IMR-90 (cell line): ENCODE results near the gene DIPK1B. TPM values are rescaled to one million over a fixed set of nuclear protein-coding genes. Genes with fewer than 3 reads are reported as not detected.

Source experiments
- ATAC-seq: fragments of 200-7000 bp; cut with Tn5 transposase; 2 replicates; pipeline ENCODE4 v1.9.1; 2020; ENCODE audit warnings: low read depth, mild to moderate bottlenecking, moderate library complexity
- BruUV-seq: library from RNA; stranded (reverse); fragments of 400-500 nt; replicated peaks from 2 replicates; lab custom pipeline; 2021; lab: Mats Ljungman, UMichigan
- CTCF ChIA-PET: fragments of 300-600 bp; formaldehyde crosslinking; extraction: SDS; loops from one replicate; lab custom pipeline; 2021; ENCODE audit warnings: antibody characterized with exemption; lab: Yijun Ruan, JAX
- POLR2A ChIA-PET: fragments of 300-600 bp; sonication (Branson Sonifier 250); formaldehyde crosslinking; loops from one replicate; lab custom pipeline; 2022; ENCODE audit warnings: antibody characterized with exemption; ENCODE audit not compliant: unreplicated experiment; lab: Charles Lee
- DNase-seq: peaks from one replicate; pipeline ENCODE4 v3.0.0; 2013
- H2AFZ ChIP-seq: replicated peaks from 2 replicates; pipeline ENCODE3; 2013; ENCODE audit warnings: low read length, mild to moderate bottlenecking; ENCODE audit not compliant: poor library complexity
- H2AK5ac ChIP-seq: 2 replicates; pipeline ENCODE4 v1.6.1; 2013; ENCODE audit warnings: low read depth, low read length, inconsistent platforms
- H2AK9ac ChIP-seq: replicated peaks from 2 replicates; pipeline ENCODE3; 2013; ENCODE audit warnings: mild to moderate bottlenecking, low read depth, low read length, moderate library complexity; ENCODE audit not compliant: poor library complexity
- H2BK120ac ChIP-seq: 2 replicates; pipeline ENCODE4 v1.6.1; 2013; ENCODE audit warnings: low read depth, low read length, inconsistent platforms
- H2BK15ac ChIP-seq: 3 replicates; pipeline ENCODE4 v1.6.1; 2013; ENCODE audit warnings: low read depth, low read length, inconsistent platforms
- H2BK20ac ChIP-seq: 2 replicates; pipeline ENCODE4 v1.6.1; 2013; ENCODE audit warnings: low read depth, mild to moderate bottlenecking, inconsistent platforms, low read length, moderate library complexity
- H2BK5ac ChIP-seq: 2 replicates; pipeline ENCODE4 v1.6.1; 2013; ENCODE audit warnings: mild to moderate bottlenecking, low read depth, low read length, inconsistent platforms; ENCODE audit not compliant: poor library complexity, severe bottlenecking
- H3K14ac ChIP-seq: replicated peaks from 2 replicates; pipeline ENCODE4 v1.6.1; 2013; ENCODE audit warnings: low read depth, low read length, inconsistent platforms
- H3K18ac ChIP-seq: 2 replicates; pipeline ENCODE4 v1.6.1; 2013; ENCODE audit warnings: low read depth, low read length, control low read depth
- H3K23ac ChIP-seq: 2 replicates; pipeline ENCODE4 v1.6.1; 2013; ENCODE audit warnings: low read depth, low read length, inconsistent platforms
- H3K27ac ChIP-seq: 2 replicates; pipeline ENCODE4 v1.5.1; 2013; ENCODE audit warnings: mild to moderate bottlenecking, control low read depth, low read length; ENCODE audit not compliant: insufficient read depth
- H3K27me3 ChIP-seq: 2 replicates; pipeline ENCODE4 v1.6.1; 2013; ENCODE audit warnings: low read length; ENCODE audit not compliant: control insufficient read depth, insufficient read depth
- H3K36me3 ChIP-seq: 2 replicates; pipeline ENCODE4 v1.6.1; 2013; ENCODE audit warnings: low read length, mixed read lengths; ENCODE audit not compliant: control insufficient read depth, insufficient read depth
- H3K4ac ChIP-seq: 2 replicates; pipeline ENCODE4 v1.6.1; 2013; ENCODE audit warnings: low read depth, low read length, inconsistent platforms
- H3K4me1 ChIP-seq: 2 replicates; pipeline ENCODE4 v1.6.1; 2013; ENCODE audit warnings: low read length, mixed read lengths; ENCODE audit not compliant: control insufficient read depth, insufficient read depth
- H3K4me2 ChIP-seq: 2 replicates; pipeline ENCODE4 v1.6.1; 2013; ENCODE audit warnings: low read depth, mild to moderate bottlenecking, control low read depth, low read length, moderate library complexity
- H3K4me3 ChIP-seq: 2 replicates; pipeline ENCODE4 v1.5.1; 2013; ENCODE audit warnings: low read depth, mild to moderate bottlenecking, control low read depth, low read length, moderate library complexity; ENCODE audit not compliant: insufficient read depth
- H3K56ac ChIP-seq: 2 replicates; pipeline ENCODE4 v1.6.1; 2013; ENCODE audit warnings: low read length, inconsistent platforms; ENCODE audit not compliant: insufficient read depth; ENCODE audit errors: extremely low read depth
- H3K79me1 ChIP-seq, 2 experiments: 2 replicates each; pipeline ENCODE4 v1.6.1; 2013; ENCODE audit warnings: low read length in 2 of 2, inconsistent platforms in 1 of 2, low read depth in 1 of 2
- H3K9ac ChIP-seq: 2 replicates; pipeline ENCODE4 v1.6.1; 2013; ENCODE audit warnings: low read depth, low read length, control low read depth
- H3K9me1 ChIP-seq: 2 replicates; pipeline ENCODE4 v1.6.1; 2013; ENCODE audit warnings: low read length, inconsistent platforms; ENCODE audit not compliant: insufficient read depth
- H3K9me3 ChIP-seq: 2 replicates; pipeline ENCODE4 v1.6.1; 2013; ENCODE audit warnings: low read length; ENCODE audit not compliant: control insufficient read depth, insufficient read depth
- H4K20me1 ChIP-seq: 2 replicates; pipeline ENCODE4 v1.6.1; 2013; ENCODE audit warnings: low read length, inconsistent platforms; ENCODE audit not compliant: insufficient read depth
- H4K5ac ChIP-seq: 2 replicates; pipeline ENCODE4 v1.6.1; 2013; ENCODE audit warnings: mild to moderate bottlenecking, low read depth, low read length, control low read depth
- H4K8ac ChIP-seq, 2 experiments: 2 replicates each; pipeline ENCODE4 v1.6.1; 2013; ENCODE audit warnings: low read depth in 2 of 2, low read length in 2 of 2, control low read depth in 1 of 2, inconsistent platforms in 1 of 2
- H4K91ac ChIP-seq: 2 replicates; pipeline ENCODE4 v1.6.1; 2013; ENCODE audit warnings: low read depth, low read length, inconsistent platforms; ENCODE audit not compliant: insufficient read depth
- BHLHE40 ChIP-seq: fragments of 150-350 bp; IDR thresholded peaks from 2 replicates; pipeline ENCODE4 v1.6.1; 2016; ENCODE audit warnings: mild to moderate bottlenecking, low read depth, low read length
- CEBPB ChIP-seq: IDR thresholded peaks from 2 replicates; pipeline ENCODE4 v1.6.1; 2012; ENCODE audit warnings: low read depth, low read length, improper control_type of control experiment
- CHD1 ChIP-seq: IDR thresholded peaks from 2 replicates; pipeline ENCODE4 v1.6.1; 2012; ENCODE audit warnings: low read depth, low read length, improper control_type of control experiment
- FOS ChIP-seq: fragments of 150-350 bp; IDR thresholded peaks from 2 replicates; pipeline ENCODE4 v1.6.1; 2016; ENCODE audit warnings: low read depth, low read length
- MAFK ChIP-seq: IDR thresholded peaks from 2 replicates; pipeline ENCODE4 v1.6.1; 2012; ENCODE audit warnings: low read depth, low read length, improper control_type of control experiment
- MAZ ChIP-seq: IDR thresholded peaks from 2 replicates; pipeline ENCODE4 v1.6.1; 2012; ENCODE audit warnings: low read depth, mild to moderate bottlenecking, low read length, improper control_type of control experiment, moderate library complexity, borderline replicate concordance
- MXI1 ChIP-seq: IDR thresholded peaks from 2 replicates; pipeline ENCODE4 v1.6.1; 2012; ENCODE audit warnings: low read depth, mild to moderate bottlenecking, low read length, moderate library complexity, borderline replicate concordance
- NFE2L2 ChIP-seq: fragments of 150-350 bp; IDR thresholded peaks from 2 replicates; pipeline ENCODE4 v1.6.1; 2016; ENCODE audit warnings: low read depth, mild to moderate bottlenecking, low read length
- POLR2A ChIP-seq: IDR thresholded peaks from 2 replicates; pipeline ENCODE4 v1.6.1; 2012; ENCODE audit warnings: mild to moderate bottlenecking, low read depth, low read length
- RAD21 ChIP-seq: IDR thresholded peaks from 2 replicates; pipeline ENCODE4 v1.6.1; 2012; ENCODE audit warnings: low read length, improper control_type of control experiment
- RCOR1 ChIP-seq: IDR thresholded peaks from 2 replicates; pipeline ENCODE4 v1.6.1; 2012; ENCODE audit warnings: mild to moderate bottlenecking, low read length, improper control_type of control experiment; ENCODE audit not compliant: insufficient replicate concordance
- RFX5 ChIP-seq: IDR thresholded peaks from 2 replicates; pipeline ENCODE4 v1.8.0; 2012; ENCODE audit warnings: low read depth, mild to moderate bottlenecking, low read length, moderate library complexity
- SMC3 ChIP-seq: fragments of 150-350 bp; IDR thresholded peaks from 2 replicates; pipeline ENCODE4 v1.6.1; 2016; ENCODE audit warnings: low read depth, mild to moderate bottlenecking, antibody characterized with exemption, low read length, moderate library complexity
- WGBS, 2 experiments: methylation state at CpG; one replicate each; pipeline versions ENCODE4 v1.1.5 to v1.1.7; 2013; ENCODE audit warnings: missing lambda C conversion rate in 2 of 2; ENCODE audit not compliant: insufficient read length in 1 of 2; ENCODE audit errors: extremely low coverage in 2 of 2; 5-methylcytosine and 5-hydroxymethylcytosine counted together
- dilution Hi-C: fragments of 300-500 bp; cut with HindIII; formaldehyde crosslinking; loops from one replicate; pipeline ENCODE4 v1.14.3; 2018; ENCODE audit warnings: low sequenced_read_pairs; ENCODE audit not compliant: unreplicated experiment
- in situ Hi-C: fragments of 300-500 bp; cut with MboI; formaldehyde crosslinking; loops from 3 replicates; pipeline ENCODE4 v1.14.3; 2019; ENCODE audit warnings: low sequenced_read_pairs, inconsistent platforms, mixed read lengths
- intact Hi-C: fragments of 100-400 bp; cut with micrococcal nuclease; formaldehyde crosslinking; loops from 2 replicates; pipeline ENCODE4 v1.10.0; 2022
- polyA plus RNA-seq, 3 experiments: library from polyadenylated mRNA; depleted of rRNA; stranded (reverse); fragments of >200 nt; gene quantifications; 2 replicates each; pipeline ENCODE4 v1.2.3, GENCODE V29; 2012; ENCODE audit warnings: low replicate concordance in 1 of 3
- total RNA-seq: library from RNA; depleted of rRNA; stranded (reverse); fragments of >200 nt; gene quantifications from 2 replicates; pipeline ENCODE4 v1.2.3, GENCODE V29; 2012
- TF ChIP-seq, protein P1 (sequence below): conservative IDR thresholded peaks from 2 replicates; pipeline ENCODE4 v1.5.1; 2012; ENCODE audit warnings: mild to moderate bottlenecking, low read depth, low read length, improper control_type of control experiment
- TF ChIP-seq, protein P2 (sequence below): fragments of 150-350 bp; IDR thresholded peaks from 2 replicates; pipeline ENCODE4 v1.6.1; 2016; ENCODE audit warnings: low read depth, mild to moderate bottlenecking, low read length, moderate library complexity, borderline replicate concordance
- TF ChIP-seq, protein P3 (sequence below): fragments of 150-350 bp; IDR thresholded peaks from 2 replicates; pipeline ENCODE4 v1.6.1; 2017; ENCODE audit warnings: mild to moderate bottlenecking, antibody characterized with exemption, low read length, low read depth

Gene DIPK1B
- total and polyA plus RNA-seq, 2 of the 4 experiments (the other 2 are of a cell fraction) = 3.4 to 7.1 TPM

DNA sequence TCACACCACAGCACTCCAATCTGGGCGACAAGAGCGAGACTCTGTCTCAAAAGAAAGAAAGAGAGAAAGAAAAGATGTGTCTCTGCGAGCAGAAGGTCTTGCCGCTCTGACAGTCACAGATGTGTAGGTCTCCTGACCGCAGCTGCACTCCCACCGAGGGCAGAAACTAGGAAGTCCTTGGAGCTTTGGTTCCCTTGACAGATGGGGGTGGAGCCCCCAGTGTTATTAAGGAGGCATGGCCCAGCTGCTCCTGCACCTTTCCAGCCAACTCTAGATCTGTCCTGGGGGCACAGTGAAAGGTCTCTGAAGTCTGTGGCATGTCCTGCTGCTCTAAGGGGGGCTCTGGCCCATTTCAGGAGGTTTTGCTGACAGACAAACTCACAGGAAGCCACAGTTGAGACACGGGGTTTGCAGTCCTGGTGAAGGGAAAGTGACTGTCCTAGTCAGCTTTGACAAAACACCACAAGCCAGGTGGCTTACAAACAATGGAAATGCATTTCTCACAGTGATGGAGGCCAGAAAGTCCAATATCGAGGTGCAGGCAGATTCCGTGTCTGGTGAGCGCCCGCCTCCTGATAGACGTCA is 9.0 kb upstream of the DIPK1B start:
- H3K4me1 ChIP-seq = no peaks in the 10 kb centered on the region
- H2AK5ac ChIP-seq = no peak overlapping the region
- H3K4me3 ChIP-seq = no peak overlapping the region
- H2AK9ac ChIP-seq = no peak overlapping the region
- no peak overlapping the region for H2BK20ac ChIP-seq
- no peak overlapping the region for H3K9ac ChIP-seq
- CTCF ChIA-PET = no interaction called here
- WGBS, 2 experiments = 61% methylated on average over 4 of the region's 12 CpGs; no CpG with 5 or more reads in 1 of the 2 experiments
- no peak overlapping the region for H3K56ac ChIP-seq
- no peak overlapping the region for H3K18ac ChIP-seq
- DNase-seq (no peak), ATAC-seq (no peak)
- H3K36me3 ChIP-seq = no peaks in the 10 kb centered on the region
- no peak overlapping the region for H2BK15ac ChIP-seq
- H3K27me3 ChIP-seq = peaks cover 20% of the 10 kb centered on the region
- no peak overlapping the region for H3K23ac ChIP-seq
- POLR2A ChIA-PET = no interaction called here
- BruUV-seq = no TSS peak
- in situ Hi-C loops = no loop called here
- H3K9me3 ChIP-seq = no peaks in the 10 kb centered on the region
- no peak overlapping the region for H3K4ac ChIP-seq
- H3K4me2 ChIP-seq = no peak overlapping the region
- H4K5ac ChIP-seq = no peak overlapping the region
- no peaks in the 10 kb centered on the region for H3K9me1 ChIP-seq
- H4K91ac ChIP-seq = no peak overlapping the region
- H2BK5ac ChIP-seq = no peak overlapping the region
- no peak overlapping the region for H3K27ac ChIP-seq
- no peak overlapping the region for H3K14ac ChIP-seq
- dilution Hi-C loops = no loop called here
- TF ChIP-seq, protein P1, sequence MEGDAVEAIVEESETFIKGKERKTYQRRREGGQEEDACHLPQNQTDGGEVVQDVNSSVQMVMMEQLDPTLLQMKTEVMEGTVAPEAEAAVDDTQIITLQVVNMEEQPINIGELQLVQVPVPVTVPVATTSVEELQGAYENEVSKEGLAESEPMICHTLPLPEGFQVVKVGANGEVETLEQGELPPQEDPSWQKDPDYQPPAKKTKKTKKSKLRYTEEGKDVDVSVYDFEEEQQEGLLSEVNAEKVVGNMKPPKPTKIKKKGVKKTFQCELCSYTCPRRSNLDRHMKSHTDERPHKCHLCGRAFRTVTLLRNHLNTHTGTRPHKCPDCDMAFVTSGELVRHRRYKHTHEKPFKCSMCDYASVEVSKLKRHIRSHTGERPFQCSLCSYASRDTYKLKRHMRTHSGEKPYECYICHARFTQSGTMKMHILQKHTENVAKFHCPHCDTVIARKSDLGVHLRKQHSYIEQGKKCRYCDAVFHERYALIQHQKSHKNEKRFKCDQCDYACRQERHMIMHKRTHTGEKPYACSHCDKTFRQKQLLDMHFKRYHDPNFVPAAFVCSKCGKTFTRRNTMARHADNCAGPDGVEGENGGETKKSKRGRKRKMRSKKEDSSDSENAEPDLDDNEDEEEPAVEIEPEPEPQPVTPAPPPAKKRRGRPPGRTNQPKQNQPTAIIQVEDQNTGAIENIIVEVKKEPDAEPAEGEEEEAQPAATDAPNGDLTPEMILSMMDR = no peak
- TF ChIP-seq RFX5 (no peak), MXI1 (no peak), CHD1 (no peak), FOS (no peak), POLR2A (no peak), MAZ (no peak), MAFK (no peak), CEBPB (no peak), RCOR1 (no peak), BHLHE40 (no peak), NFE2L2 (no peak), RAD21 (no peak), SMC3 (no peak)
- TF ChIP-seq, protein P2, sequence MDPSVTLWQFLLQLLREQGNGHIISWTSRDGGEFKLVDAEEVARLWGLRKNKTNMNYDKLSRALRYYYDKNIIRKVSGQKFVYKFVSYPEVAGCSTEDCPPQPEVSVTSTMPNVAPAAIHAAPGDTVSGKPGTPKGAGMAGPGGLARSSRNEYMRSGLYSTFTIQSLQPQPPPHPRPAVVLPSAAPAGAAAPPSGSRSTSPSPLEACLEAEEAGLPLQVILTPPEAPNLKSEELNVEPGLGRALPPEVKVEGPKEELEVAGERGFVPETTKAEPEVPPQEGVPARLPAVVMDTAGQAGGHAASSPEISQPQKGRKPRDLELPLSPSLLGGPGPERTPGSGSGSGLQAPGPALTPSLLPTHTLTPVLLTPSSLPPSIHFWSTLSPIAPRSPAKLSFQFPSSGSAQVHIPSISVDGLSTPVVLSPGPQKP = no peak
- TF ChIP-seq, protein P3, sequence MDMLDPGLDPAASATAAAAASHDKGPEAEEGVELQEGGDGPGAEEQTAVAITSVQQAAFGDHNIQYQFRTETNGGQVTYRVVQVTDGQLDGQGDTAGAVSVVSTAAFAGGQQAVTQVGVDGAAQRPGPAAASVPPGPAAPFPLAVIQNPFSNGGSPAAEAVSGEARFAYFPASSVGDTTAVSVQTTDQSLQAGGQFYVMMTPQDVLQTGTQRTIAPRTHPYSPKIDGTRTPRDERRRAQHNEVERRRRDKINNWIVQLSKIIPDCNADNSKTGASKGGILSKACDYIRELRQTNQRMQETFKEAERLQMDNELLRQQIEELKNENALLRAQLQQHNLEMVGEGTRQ = no peak
- no peaks in the 10 kb centered on the region for H3K79me1 ChIP-seq
- H4K8ac ChIP-seq = no peak overlapping the region
- no peak overlapping the region for H2BK120ac ChIP-seq
- intact Hi-C loops = no loop called here
- H2AFZ ChIP-seq = no peak overlapping the region
- no peaks in the 10 kb centered on the region for H4K20me1 ChIP-seq
